H1 (cell line): Measurements from ENCODE around the gene WWC1. TPM values are rescaled to one million over a fixed set of nuclear protein-coding genes. Genes with fewer than 3 reads are reported as not detected.
"Not testable (repeated sequence)": the region's sequence is repeated elsewhere in the genome, so short reads cannot be mapped to it uniquely, and the experiment has no call there.

ENCODE experiments used
- CTCF ChIA-PET: fragments of 300-600 bp; sonication (Branson Sonifier 250); formaldehyde crosslinking; loops from one replicate; lab custom pipeline; 2021; ENCODE audit not compliant: partially characterized antibody; lab: Charles Lee
- POLR2A ChIA-PET: fragments of 300-600 bp; sonication (Branson Sonifier 250); formaldehyde crosslinking; loops from one replicate; lab custom pipeline; 2021; ENCODE audit warnings: inconsistent platforms; ENCODE audit not compliant: partially characterized antibody; lab: Charles Lee
- DNase-seq, 2 experiments: peaks; one replicate each; pipeline versions ENCODE4 v3.0.0 to v3.0.0-alpha.2; 2010 to 2022; ENCODE audit warnings: low spot score in 2 of 2, low read depth in 1 of 2, mixed read lengths in 1 of 2
- FAIRE-seq: peaks from 2 replicates; lab custom pipeline; 2011; peaks lifted over from hg19 to GRCh38; lab: Jason Lieb, UNC
- H2AFZ ChIP-seq: 2 replicates; pipeline ENCODE4 v1.8.1; 2012; ENCODE audit warnings: low read length, inconsistent platforms
- H2AK5ac ChIP-seq: 2 replicates; pipeline ENCODE4 v1.6.1; 2013; ENCODE audit warnings: low read depth, low read length
- H2BK120ac ChIP-seq: replicated peaks from 2 replicates; pipeline ENCODE3; 2013; ENCODE audit warnings: low read depth, low read length, inconsistent platforms
- H2BK12ac ChIP-seq: 2 replicates; pipeline ENCODE4 v1.6.1; 2013; ENCODE audit warnings: low read depth, low read length
- H2BK15ac ChIP-seq: 2 replicates; pipeline ENCODE4 v1.6.1; 2013; ENCODE audit warnings: low read length
- H2BK20ac ChIP-seq: 2 replicates; pipeline ENCODE4 v1.6.1; 2013; ENCODE audit warnings: low read length
- H2BK5ac ChIP-seq: 2 replicates; pipeline ENCODE4 v1.6.1; 2013; ENCODE audit warnings: low read depth, low read length
- H3K14ac ChIP-seq: 2 replicates; pipeline ENCODE4 v1.6.1; 2013; ENCODE audit warnings: inconsistent platforms; ENCODE audit not compliant: insufficient read length
- H3K18ac ChIP-seq: 2 replicates; pipeline ENCODE4 v1.6.1; 2013; ENCODE audit warnings: low read length; ENCODE audit errors: extremely low read depth
- H3K23ac ChIP-seq: 2 replicates; pipeline ENCODE4 v1.6.1; 2013; ENCODE audit warnings: inconsistent platforms; ENCODE audit not compliant: insufficient read length
- H3K23me2 ChIP-seq: 2 replicates; pipeline ENCODE4 v1.6.1; 2013; ENCODE audit warnings: low read depth, low read length
- H3K27ac ChIP-seq: 2 replicates; pipeline ENCODE4 v1.6.1; 2011; ENCODE audit warnings: low read depth, low read length, inconsistent platforms
- H3K27me3 ChIP-seq, 4 experiments: replicated peaks in 1 of 4; 1 replicate in 1 of 4; 2 replicates in 3 of 4; pipeline versions ENCODE4 v1.6.1 to v1.8.1; 2011 to 2013; ENCODE audit warnings: low read length in 3 of 4, mild to moderate bottlenecking in 3 of 4, inconsistent platforms in 2 of 4, mixed read lengths in 2 of 4, moderate library complexity in 1 of 4; ENCODE audit not compliant: control insufficient read depth in 3 of 4, insufficient read depth in 3 of 4; ENCODE audit errors: extremely low read depth in 1 of 4
- H3K36me3 ChIP-seq, 4 experiments: 2 replicates each; pipeline versions ENCODE4 v1.6.1 to v1.8.1; 2011 to 2013; ENCODE audit warnings: mild to moderate bottlenecking in 4 of 4, low read length in 3 of 4, moderate library complexity in 2 of 4, control low read depth in 1 of 4, inconsistent platforms in 1 of 4; ENCODE audit not compliant: insufficient read depth in 4 of 4, control insufficient read depth in 2 of 4
- H3K4ac ChIP-seq: replicated peaks from 2 replicates; pipeline ENCODE3; 2013; ENCODE audit warnings: low read length, low read depth, mixed read lengths, inconsistent platforms; ENCODE audit not compliant: insufficient read length
- H3K4me1 ChIP-seq, 4 experiments: replicated peaks in 1 of 4; 1 replicate in 1 of 4; 2 replicates in 3 of 4; pipeline versions ENCODE4 v1.6.1 to v1.8.1; 2011 to 2013; ENCODE audit warnings: low read length in 3 of 4, inconsistent platforms in 2 of 4, mixed read lengths in 1 of 4; ENCODE audit not compliant: insufficient read depth in 4 of 4, control insufficient read depth in 3 of 4
- H3K4me2 ChIP-seq, 2 experiments: 2 replicates each; pipeline versions ENCODE4 v1.6.1 to v1.8.1; 2011 to 2013; ENCODE audit warnings: low read depth in 2 of 2, low read length in 2 of 2, control low read depth in 1 of 2, inconsistent platforms in 1 of 2, mild to moderate bottlenecking in 1 of 2; ENCODE audit not compliant: insufficient read depth in 1 of 2
- H3K4me3 ChIP-seq, 4 experiments: fragments of 200-600, 300-600 bp in 1 of 4; sonication (generic), shearing (Covaris generic), sonication (Bioruptor Twin) in 1 of 4; 2 replicates each; pipeline versions ENCODE4 v1.5.1 to v1.8.1; 2011 to 2016; ENCODE audit warnings: low read length in 4 of 4, low read depth in 3 of 4, control low read depth in 2 of 4, inconsistent platforms in 2 of 4, mild to moderate bottlenecking in 2 of 4, mixed read lengths in 1 of 4, moderate library complexity in 1 of 4; ENCODE audit not compliant: insufficient read depth in 2 of 4; ENCODE audit errors: extremely low read depth in 1 of 4
- H3K56ac ChIP-seq: replicated peaks from 2 replicates; pipeline ENCODE3; 2013; ENCODE audit warnings: low read depth, mild to moderate bottlenecking, mixed read lengths, low read length, inconsistent platforms; ENCODE audit not compliant: insufficient read length
- H3K79me1 ChIP-seq: 2 replicates; pipeline ENCODE4 v1.6.1; 2013; ENCODE audit warnings: low read depth, low read length, control low read depth
- H3K79me2 ChIP-seq, 2 experiments: 2 replicates each; pipeline versions ENCODE4 v1.6.1 to v1.8.1; 2012 to 2013; ENCODE audit warnings: low read length in 2 of 2, mild to moderate bottlenecking in 2 of 2, inconsistent platforms in 1 of 2; ENCODE audit not compliant: insufficient read depth in 2 of 2, control insufficient read depth in 1 of 2
- H3K9ac ChIP-seq, 4 experiments: replicated peaks in 1 of 4; 1 replicate in 1 of 4; 2 replicates in 3 of 4; pipeline versions ENCODE4 v1.6.1 to v1.8.1; 2011 to 2013; ENCODE audit warnings: low read depth in 3 of 4, low read length in 3 of 4, control low read depth in 2 of 4, mild to moderate bottlenecking in 2 of 4, moderate library complexity in 2 of 4, inconsistent platforms in 1 of 4; ENCODE audit errors: extremely low read depth in 1 of 4
- H3K9me3 ChIP-seq, 2 experiments: 2 replicates each; pipeline versions ENCODE4 v1.6.1 to v1.8.1; 2012 to 2013; ENCODE audit warnings: mild to moderate bottlenecking in 2 of 2, moderate library complexity in 2 of 2, control low read depth in 1 of 2, inconsistent platforms in 1 of 2, low read depth in 1 of 2, low read length in 1 of 2, mixed read lengths in 1 of 2; ENCODE audit not compliant: insufficient read depth in 2 of 2
- H4K20me1 ChIP-seq, 2 experiments: replicated peaks in 1 of 2; 2 replicates each; pipeline versions ENCODE3 to v1.8.1; 2011 to 2013; ENCODE audit warnings: inconsistent platforms in 2 of 2, low read length in 2 of 2, mild to moderate bottlenecking in 1 of 2; ENCODE audit not compliant: insufficient read depth in 2 of 2, control insufficient read depth in 1 of 2
- H4K5ac ChIP-seq: 2 replicates; pipeline ENCODE4 v1.6.1; 2013; ENCODE audit warnings: low read length, low read depth, mixed read lengths, inconsistent platforms; ENCODE audit not compliant: insufficient read length
- H4K8ac ChIP-seq: 2 replicates; pipeline ENCODE4 v1.8.0; 2013; ENCODE audit warnings: mild to moderate bottlenecking, moderate library complexity, low read length, inconsistent platforms; ENCODE audit not compliant: insufficient read depth; ENCODE audit errors: extremely low read depth
- H4K91ac ChIP-seq: replicated peaks from 2 replicates; pipeline ENCODE3; 2013; ENCODE audit warnings: low read length, mixed read lengths, inconsistent platforms; ENCODE audit not compliant: insufficient read length
- WGBS, 2 experiments: shearing (Covaris generic) in 1 of 2; methylation state at CpG; one replicate each; pipeline versions ENCODE4 v1.1.6 to v1.1.7; 2013 to 2015; ENCODE audit warnings: low lambda C conversion rate in 2 of 2, mixed read lengths in 2 of 2, inconsistent platforms in 1 of 2, low coverage in 1 of 2, missing lambda C conversion rate in 1 of 2; ENCODE audit not compliant: insufficient replicate concordance in 2 of 2, insufficient coverage in 1 of 2, insufficient read length in 1 of 2; ENCODE audit errors: extremely low coverage in 1 of 2, missing lambda C conversion rate in 1 of 2; 5-methylcytosine and 5-hydroxymethylcytosine counted together
- polyA plus RNA-seq, 7 experiments: library from polyadenylated mRNA; depleted of rRNA in 3 of 7; stranded (reverse) in 5 of 7; unstranded in 2 of 7; fragments of >200 nt in 5 of 7; fragments of 200-250 nt in 2 of 7; gene quantifications; 1 replicate in 5 of 7; 2 replicates in 1 of 7; 4 replicates in 1 of 7; pipeline versions ENCODE4 v1.2.1 to v1.2.3, GENCODE V29; 2011 to 2013; ENCODE audit warnings: missing spikeins in 2 of 7, mixed read lengths in 2 of 7
- total RNA-seq: library from RNA; stranded (reverse); fragmentation: NEBNext Ultra II Directional; extraction: Animal tissue kit (Norgen Biotek cat#: 25700); gene quantifications from 2 replicates; pipeline ENCODE4 v1.2.1, GENCODE V29; 2021

The WWC1 gene
- total and polyA plus RNA-seq, 2 of the 8 experiments (the other 6 are each of a cell fraction or from before 2014, with no cell fraction given): 16.4 to 41.1 TPM

- CTCF ChIA-PET: interaction anchor here (0.7 to 2.1 kb wide), 8 partner anchors 10 to 135 kb away, joined by 3 to 9 read pairs (median 4); no protein-coding TSS in a partner anchor
- not testable (repeated sequence) for FAIRE-seq
Measured at GRCh38 chr5:168286863-168287262, 4.6 kb upstream of the WWC1 start.

More at GRCh38 chr5:168286863-168287262, 4.6 kb upstream of the WWC1 start:
- not testable (repeated sequence) for H2BK5ac ChIP-seq, H3K23me2 ChIP-seq, H3K9ac ChIP-seq, H3K4ac ChIP-seq, H2BK20ac ChIP-seq, H3K79me2 ChIP-seq, H3K14ac ChIP-seq, H2AK5ac ChIP-seq, H3K4me3 ChIP-seq, H4K91ac ChIP-seq, H3K56ac ChIP-seq, H2AFZ ChIP-seq, DNase-seq, H4K20me1 ChIP-seq, H4K8ac ChIP-seq, H3K27ac ChIP-seq, H2BK120ac ChIP-seq, H2BK15ac ChIP-seq, H3K23ac ChIP-seq, H3K27me3 ChIP-seq, H3K18ac ChIP-seq, H2BK12ac ChIP-seq, H3K79me1 ChIP-seq, H3K9me3 ChIP-seq, H4K5ac ChIP-seq, H3K36me3 ChIP-seq
- H3K4me1 ChIP-seq: peaks cover 4 to 16% (median 9%) of the 10 kb centered on the region in 4 experiments
- POLR2A ChIA-PET: interaction anchor here (0.7 to 1.3 kb wide), 2 partner anchors 9 to 29 kb away, joined by 3 read pairs; no protein-coding TSS in a partner anchor
- 85% methylated on average over 5 of the region's 5 CpGs; no CpG with 5 or more reads in 1 of the 2 experiments for WGBS, 2 experiments
- 0 out of 4 replicates have a peak overlapping the region, but pooled peaks of 1 of the 2 experiments have one; percentile 28 for H3K4me2 ChIP-seq
